Type B pancreatic cell (in vitro differentiated cells): ENCODE results near the gene PTPRM. TPM values are rescaled to one million over a fixed set of nuclear protein-coding genes. Genes with fewer than 3 reads are reported as not detected.

Experiments used
- DNase-seq: peaks from one replicate; pipeline ENCODE4 v3.0.0; 2021; ENCODE audit warnings: mixed read lengths; ENCODE audit not compliant: unreplicated experiment; ENCODE audit errors: extremely low spot score
- H3K27ac Mint-ChIP-seq: 2 replicates; pipeline ENCODE4 v1.8.0; 2021; ENCODE audit warnings: mild to moderate bottlenecking, mixed read lengths
- H3K27me3 Mint-ChIP-seq: 2 replicates; pipeline ENCODE4 v1.8.0; 2021; ENCODE audit warnings: mixed read lengths
- H3K36me3 Mint-ChIP-seq: 2 replicates; pipeline ENCODE4 v1.8.0; 2021; ENCODE audit warnings: mixed read lengths
- H3K4me1 Mint-ChIP-seq: one replicate; pipeline ENCODE4 v1.8.0; 2021; ENCODE audit warnings: mixed read lengths; ENCODE audit not compliant: unreplicated experiment
- H3K4me3 Mint-ChIP-seq: 2 replicates; pipeline ENCODE4 v1.8.0; 2021; ENCODE audit warnings: mild to moderate bottlenecking, mixed read lengths
- H3K9me3 Mint-ChIP-seq: 2 replicates; pipeline ENCODE4 v1.8.0; 2021; ENCODE audit warnings: mixed read lengths
- CTCF ChIP-seq: fragments of 200-600 bp; sonication (generic); conservative IDR thresholded peaks from 2 replicates; pipeline ENCODE4 v1.5.0; 2021; ENCODE audit warnings: antibody characterized with exemption, mild to moderate bottlenecking
- total RNA-seq: library from RNA; stranded (reverse); gene quantifications from 2 replicates; pipeline ENCODE4 v1.2.1, GENCODE V29; 2021; ENCODE audit warnings: low replicate concordance

The PTPRM gene
- total RNA-seq, 1 donor from 2014 or later, result 18.6 TPM

DNA sequence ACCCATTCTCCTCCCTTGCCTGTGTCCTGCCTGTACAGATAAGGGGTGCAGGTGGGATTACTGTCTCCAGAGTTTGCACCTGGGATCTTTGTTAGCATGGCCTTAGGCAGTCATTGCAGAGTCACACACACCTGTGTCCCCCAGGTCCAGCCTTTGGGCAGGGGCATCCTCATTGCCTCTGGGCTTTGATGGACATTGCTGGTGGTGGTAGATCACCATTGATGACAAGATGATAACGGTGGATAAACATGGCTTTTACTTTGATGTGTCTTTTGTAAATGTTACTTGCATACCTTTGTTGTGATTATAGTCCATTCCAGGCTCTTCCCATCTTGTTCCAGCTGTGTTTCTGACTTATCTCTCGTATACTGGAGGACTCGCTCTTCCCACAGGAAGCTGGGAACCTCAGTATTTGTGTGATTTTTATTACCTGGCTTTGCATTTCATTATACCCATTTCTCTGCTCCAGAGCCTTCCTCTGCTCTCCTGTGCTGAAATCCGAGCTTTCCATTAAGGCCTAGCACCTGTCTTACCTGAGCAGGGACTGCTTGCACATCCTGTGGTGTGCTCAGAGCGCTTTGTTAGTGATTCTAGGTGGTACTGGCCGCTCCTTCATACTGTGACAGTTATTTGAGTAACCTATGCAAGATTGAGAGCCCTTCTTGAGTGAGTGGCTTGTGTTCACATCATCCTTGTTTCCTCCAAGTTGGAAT lies 79.2 kb downstream of the PTPRM start:
- Mint-ChIP-seq H3K4me3 (no peak overlapping the region), H3K4me1 (peaks cover 14% of the 10 kb centered on the region), H3K27me3 (no peaks in the 10 kb centered on the region)

DNA sequence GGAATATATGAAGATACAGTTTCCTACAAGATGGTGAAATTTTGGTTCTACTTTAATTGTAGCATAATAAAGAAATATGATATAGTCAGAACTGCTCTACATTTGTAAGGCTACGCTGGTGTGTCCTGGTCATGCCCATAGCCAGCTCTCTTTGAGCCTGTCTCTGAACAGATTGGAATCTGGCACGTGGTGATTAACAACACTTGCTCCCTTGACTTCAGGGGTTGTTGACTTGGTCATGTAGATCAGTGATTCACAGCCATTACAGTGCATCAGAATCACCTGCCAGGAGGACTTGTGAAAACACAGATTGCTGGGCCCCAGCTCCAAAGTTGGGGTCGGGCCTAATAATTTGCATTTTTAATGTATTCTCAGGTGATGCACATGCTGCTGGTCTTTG lies 80.4 kb downstream of the PTPRM start:
- Mint-ChIP-seq H3K4me3 (no peak overlapping the region), H3K4me1 (peaks cover 5% of the 10 kb centered on the region), H3K27me3 (no peaks in the 10 kb centered on the region), H3K27ac (no peak overlapping the region), H3K9me3 (no peaks in the 10 kb centered on the region), H3K36me3 (no peaks in the 10 kb centered on the region)
- no peak for DNase-seq
- TF ChIP-seq CTCF, result no peak

More for the DNA sequence above, 79.2 kb downstream of the PTPRM start:
- Mint-ChIP-seq H3K27ac (no peak overlapping the region), H3K36me3 (no peaks in the 10 kb centered on the region), H3K9me3 (no peaks in the 10 kb centered on the region)
- DNase-seq, result no peak
- TF ChIP-seq CTCF, result no peak

GRCh38 chr18:7657050-7657449 lies 89.9 kb downstream of the PTPRM start:
- Mint-ChIP-seq H3K36me3 (no peaks in the 10 kb centered on the region), H3K4me3 (no peak overlapping the region), H3K9me3 (no peaks in the 10 kb centered on the region), H3K27me3 (no peaks in the 10 kb centered on the region), H3K27ac (no peak overlapping the region), H3K4me1 (peaks cover 7% of the 10 kb centered on the region)
- no peak for TF ChIP-seq CTCF
- no peak for DNase-seq

DNA sequence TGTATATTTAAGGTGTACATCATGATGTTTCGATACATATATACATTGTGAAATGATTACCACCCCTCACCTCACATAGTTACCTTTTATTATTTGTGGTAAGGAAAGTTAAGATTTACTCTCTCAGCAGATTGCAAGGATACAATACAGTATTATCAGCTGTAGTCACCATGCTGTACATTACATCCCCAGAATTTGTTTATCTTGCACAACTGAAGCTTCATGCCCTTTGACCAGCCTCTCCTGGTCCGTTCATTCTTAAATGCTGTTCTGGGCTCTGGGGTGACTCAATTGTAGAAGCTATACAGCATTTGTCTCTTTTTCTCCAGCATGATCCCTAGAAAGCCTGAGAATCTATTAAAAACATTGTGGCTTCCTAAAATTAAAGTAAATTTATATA lies 90.8 kb downstream of the PTPRM start:
- Mint-ChIP-seq H3K9me3 (no peaks in the 10 kb centered on the region), H3K4me1 (peaks cover 7% of the 10 kb centered on the region), H3K27ac (no peak overlapping the region), H3K36me3 (no peaks in the 10 kb centered on the region), H3K4me3 (no peak overlapping the region), H3K27me3 (no peaks in the 10 kb centered on the region)
- TF ChIP-seq CTCF, result no peak
- DNase-seq, result no peak

- Mint-ChIP-seq H3K9me3 (no peaks in the 10 kb centered on the region), H3K27ac (no peak overlapping the region), H3K4me3 (no peak overlapping the region), H3K36me3 (no peaks in the 10 kb centered on the region), H3K4me1 (peaks cover 7% of the 10 kb centered on the region), H3K27me3 (no peaks in the 10 kb centered on the region)
- no peak for DNase-seq
- no peak for TF ChIP-seq CTCF
Observed at GRCh38 chr18:7658701-7659100, 91.6 kb downstream of the PTPRM start.

GRCh38 chr18:7661207-7661606 lies 94.1 kb downstream of the PTPRM start:
- no peak for DNase-seq
- TF ChIP-seq CTCF, result no peak
- H3K36me3 Mint-ChIP-seq, result no peaks in the 10 kb centered on the region
- no peak overlapping the region for H3K27ac Mint-ChIP-seq
- H3K9me3 Mint-ChIP-seq, result no peaks in the 10 kb centered on the region
- peaks cover 7% of the 10 kb centered on the region for H3K4me1 Mint-ChIP-seq
- no peak overlapping the region for H3K4me3 Mint-ChIP-seq
- no peaks in the 10 kb centered on the region for H3K27me3 Mint-ChIP-seq
